ENCODE results near the gene CDHR2. TPM values are rescaled to one million over a fixed set of nuclear protein-coding genes. Genes with fewer than 3 reads are reported as not detected.

CDHR2 gene
- polyA plus RNA-seq, 1 experiment = not detected

- ChIA-PET POLR2A (no interaction called here), CTCF (interaction anchor here (0.5 to 1.4 kb wide), 2 partner anchors 43 to 440 kb away, joined by 3 read pairs; no protein-coding TSS in a partner anchor)
- no peak overlapping the region for H3K4me3 ChIP-seq (ENCODE audit: low read depth, low read length)
- H3K27me3 ChIP-seq (ENCODE audit: control insufficient read depth, insufficient read depth, low read length) = peaks cover 25% of the 10 kb centered on the region
- H3K36me3 ChIP-seq (ENCODE audit: control insufficient read depth, insufficient read depth, low read length) = no peaks in the 10 kb centered on the region
- TF ChIP-seq CTCF (IDR thresholded peaks at IDR 0.05; ENCODE audit: insufficient read depth, low read depth, low read length) = no peak
- DNase-seq (ENCODE audit: low read depth) = no peak
Observed at GRCh38 chr5:176616511-176616910, 67.4 kb downstream of the CDHR2 start.

GRCh38 chr5:176618783-176619182 is 69.6 kb downstream of the CDHR2 start:
- ChIA-PET CTCF (interaction anchor here (1.2 kb wide), 1 partner anchor 45 kb away, joined by 3 read pairs; no protein-coding TSS in a partner anchor), POLR2A (no interaction called here)
- no peak overlapping the region for H3K4me3 ChIP-seq (ENCODE audit: low read depth, low read length)
- no peaks in the 10 kb centered on the region for H3K36me3 ChIP-seq (ENCODE audit: control insufficient read depth, insufficient read depth, low read length)
- no peak for TF ChIP-seq CTCF (IDR thresholded peaks at IDR 0.05; ENCODE audit: insufficient read depth, low read depth, low read length)
- H3K27me3 ChIP-seq (ENCODE audit: control insufficient read depth, insufficient read depth, low read length) = peaks cover 27% of the 10 kb centered on the region
- no peak for DNase-seq (ENCODE audit: low read depth)

GRCh38 chr5:176619203-176619568 is 70.0 kb downstream of the CDHR2 start:
- POLR2A ChIA-PET = no interaction called here

GRCh38 chr5:176619569-176620332 is 70.6 kb downstream of the CDHR2 start:
- ChIA-PET CTCF (interaction anchor here (0.8 to 1.2 kb wide), 2 partner anchors 9 to 46 kb away, joined by 3 read pairs; no protein-coding TSS in a partner anchor), POLR2A (no interaction called here)
- TF ChIP-seq CTCF (IDR thresholded peaks at IDR 0.05; ENCODE audit: insufficient read depth, low read depth, low read length) = no peak
- peaks cover 27% of the 10 kb centered on the region for H3K27me3 ChIP-seq (ENCODE audit: control insufficient read depth, insufficient read depth, low read length)
- no peak overlapping the region for H3K4me3 ChIP-seq (ENCODE audit: low read depth, low read length)
- no peaks in the 10 kb centered on the region for H3K36me3 ChIP-seq (ENCODE audit: control insufficient read depth, insufficient read depth, low read length)
- DNase-seq (ENCODE audit: low read depth) = no peak

More at GRCh38 chr5:176619203-176619568, 70.0 kb downstream of the CDHR2 start:
- DNase-seq (ENCODE audit: low read depth) = peak; percentile 14
- Histone ChIP-seq H3K27me3 (ENCODE audit: control insufficient read depth, insufficient read depth, low read length) (peaks cover 27% of the 10 kb centered on the region), H3K4me3 (ENCODE audit: low read depth, low read length) (no peak overlapping the region), H3K36me3 (ENCODE audit: control insufficient read depth, insufficient read depth, low read length) (no peaks in the 10 kb centered on the region)
- TF ChIP-seq CTCF (IDR thresholded peaks at IDR 0.05; ENCODE audit: insufficient read depth, low read depth, low read length) = peak; percentile 54
- CTCF ChIA-PET = interaction anchor here (1.2 kb wide), 1 partner anchor 46 kb away, joined by 3 read pairs; no protein-coding TSS in a partner anchor

- TF ChIP-seq CTCF (IDR thresholded peaks at IDR 0.05; ENCODE audit: insufficient read depth, low read depth, low read length) = no peak
- DNase-seq (ENCODE audit: low read depth) = no peak
- Histone ChIP-seq H3K36me3 (ENCODE audit: control insufficient read depth, insufficient read depth, low read length) (no peaks in the 10 kb centered on the region), H3K27me3 (ENCODE audit: control insufficient read depth, insufficient read depth, low read length) (peaks cover 30% of the 10 kb centered on the region), H3K4me3 (ENCODE audit: low read depth, low read length) (peak overlapping the region; percentile 14)
- POLR2A ChIA-PET = no interaction called here
- CTCF ChIA-PET = interaction anchor here (0.8 to 2.2 kb wide), 2 partner anchors 9 to 48 kb away, joined by 3 to 13 read pairs; no protein-coding TSS in a partner anchor
Observed at GRCh38 chr5:176620333-176620981, 71.3 kb downstream of the CDHR2 start.

Measured in BJ (cell line).